ENCODE measurements around the gene AMIGO1.

DNA sequence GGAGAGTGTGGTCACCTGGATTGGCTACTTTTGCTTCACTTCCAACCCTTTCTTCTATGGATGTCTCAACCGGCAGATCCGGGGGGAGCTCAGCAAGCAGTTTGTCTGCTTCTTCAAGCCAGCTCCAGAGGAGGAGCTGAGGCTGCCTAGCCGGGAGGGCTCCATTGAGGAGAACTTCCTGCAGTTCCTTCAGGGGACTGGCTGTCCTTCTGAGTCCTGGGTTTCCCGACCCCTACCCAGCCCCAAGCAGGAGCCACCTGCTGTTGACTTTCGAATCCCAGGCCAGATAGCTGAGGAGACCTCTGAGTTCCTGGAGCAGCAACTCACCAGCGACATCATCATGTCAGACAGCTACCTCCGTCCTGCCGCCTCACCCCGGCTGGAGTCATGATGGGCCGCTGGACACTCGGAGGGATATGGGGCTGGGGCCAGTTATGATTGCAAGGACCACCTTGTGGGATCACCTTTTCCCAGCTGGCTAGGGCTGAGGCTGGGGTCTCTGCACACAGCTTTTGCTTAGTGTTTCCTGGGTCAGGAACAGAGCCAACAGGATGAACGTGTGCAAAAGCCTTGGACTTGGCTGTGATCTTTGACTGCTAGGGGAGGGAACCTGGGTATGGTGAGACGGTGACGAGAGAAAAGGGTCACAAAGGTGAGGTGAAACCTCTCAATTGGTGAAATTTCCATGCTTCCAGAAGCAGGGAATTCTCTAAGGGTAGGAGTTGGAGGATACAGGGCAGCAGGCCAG lies 34.6 kb upstream of the AMIGO1 start:
- TF ChIP-seq, protein P1, sequence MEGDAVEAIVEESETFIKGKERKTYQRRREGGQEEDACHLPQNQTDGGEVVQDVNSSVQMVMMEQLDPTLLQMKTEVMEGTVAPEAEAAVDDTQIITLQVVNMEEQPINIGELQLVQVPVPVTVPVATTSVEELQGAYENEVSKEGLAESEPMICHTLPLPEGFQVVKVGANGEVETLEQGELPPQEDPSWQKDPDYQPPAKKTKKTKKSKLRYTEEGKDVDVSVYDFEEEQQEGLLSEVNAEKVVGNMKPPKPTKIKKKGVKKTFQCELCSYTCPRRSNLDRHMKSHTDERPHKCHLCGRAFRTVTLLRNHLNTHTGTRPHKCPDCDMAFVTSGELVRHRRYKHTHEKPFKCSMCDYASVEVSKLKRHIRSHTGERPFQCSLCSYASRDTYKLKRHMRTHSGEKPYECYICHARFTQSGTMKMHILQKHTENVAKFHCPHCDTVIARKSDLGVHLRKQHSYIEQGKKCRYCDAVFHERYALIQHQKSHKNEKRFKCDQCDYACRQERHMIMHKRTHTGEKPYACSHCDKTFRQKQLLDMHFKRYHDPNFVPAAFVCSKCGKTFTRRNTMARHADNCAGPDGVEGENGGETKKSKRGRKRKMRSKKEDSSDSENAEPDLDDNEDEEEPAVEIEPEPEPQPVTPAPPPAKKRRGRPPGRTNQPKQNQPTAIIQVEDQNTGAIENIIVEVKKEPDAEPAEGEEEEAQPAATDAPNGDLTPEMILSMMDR (IDR thresholded peaks at IDR 0.05): no peak
- TF ChIP-seq POLR2A (IDR thresholded peaks at IDR 0.05): no peak
